ENCODE measurements around the gene TRIM66.

Gene TRIM66

DNA sequence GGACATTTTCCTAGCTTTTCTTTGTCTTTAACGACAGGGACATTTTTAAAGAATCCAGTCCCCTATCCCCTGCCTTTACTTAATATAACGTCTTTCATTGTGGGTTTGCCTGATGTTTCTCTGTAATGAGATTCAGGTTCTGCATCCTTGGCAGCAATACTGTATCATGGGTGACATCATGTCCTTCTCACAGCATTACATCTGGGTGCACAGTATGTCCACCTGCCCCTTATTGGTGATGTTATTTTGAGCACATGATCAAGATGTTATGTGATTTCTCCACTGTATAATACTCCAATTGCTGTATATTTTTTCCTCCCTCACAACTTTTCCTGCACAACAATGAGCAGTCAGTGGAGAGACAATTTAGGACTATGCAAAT lies 78.8 kb downstream of the TRIM66 start:
- DNase-seq, result no peak

DNA sequence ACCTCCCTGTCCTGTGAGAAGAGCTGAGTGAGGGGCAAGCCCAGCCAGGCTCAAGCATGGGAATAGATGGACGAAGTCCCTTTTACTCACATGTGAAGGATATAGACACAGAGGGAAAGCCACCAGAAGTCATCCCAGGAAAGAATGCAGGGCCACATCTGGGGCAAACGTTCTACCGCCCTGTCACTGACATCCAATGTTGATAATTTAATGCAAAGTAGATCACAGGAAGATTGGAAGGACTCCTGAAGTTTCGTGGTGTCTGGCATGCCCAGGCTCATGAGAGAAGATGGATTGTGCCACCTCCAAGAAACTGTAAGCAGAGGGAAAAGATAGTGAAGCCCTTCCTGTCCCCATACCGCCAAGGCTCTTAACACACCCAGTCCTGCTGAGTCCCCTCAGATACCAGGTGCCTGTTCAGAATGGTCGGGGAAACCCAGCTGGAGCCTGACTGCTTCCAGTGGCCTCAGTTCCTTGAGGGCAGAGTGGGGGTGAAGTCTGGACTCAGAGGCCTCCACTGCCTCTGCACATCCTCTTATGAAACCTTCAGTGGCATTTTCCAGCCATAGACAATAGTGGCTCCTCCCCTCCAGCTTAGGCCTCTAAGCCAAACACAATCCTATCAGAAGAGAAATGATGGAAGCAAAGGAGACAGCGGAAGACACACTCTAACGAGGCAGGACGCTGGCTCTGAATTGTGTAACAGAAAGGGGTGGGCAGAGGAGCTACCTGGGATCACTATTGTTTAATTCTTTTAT lies 80.9 kb downstream of the TRIM66 start:
- no peak for DNase-seq

DNA sequence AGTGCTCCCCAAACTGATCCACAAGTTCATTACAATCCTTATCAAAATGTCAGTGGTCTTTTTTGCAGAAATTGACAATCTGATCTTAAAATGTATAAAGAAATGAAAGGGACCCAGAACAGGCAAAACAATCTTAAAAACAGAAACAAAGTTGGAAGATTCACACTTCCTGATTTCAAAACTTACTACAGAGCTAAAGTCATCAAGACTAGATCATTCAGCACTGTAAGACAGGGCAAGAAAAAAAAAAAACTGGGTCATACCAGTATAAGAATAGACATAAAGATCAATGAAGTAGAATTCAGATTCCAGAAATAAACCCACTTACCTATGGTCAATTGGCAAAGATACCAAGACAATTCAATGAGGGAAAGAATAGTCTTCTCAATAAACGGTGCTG lies 84.0 kb downstream of the TRIM66 start:
- DNase-seq, result peak; percentile 53

DNA sequence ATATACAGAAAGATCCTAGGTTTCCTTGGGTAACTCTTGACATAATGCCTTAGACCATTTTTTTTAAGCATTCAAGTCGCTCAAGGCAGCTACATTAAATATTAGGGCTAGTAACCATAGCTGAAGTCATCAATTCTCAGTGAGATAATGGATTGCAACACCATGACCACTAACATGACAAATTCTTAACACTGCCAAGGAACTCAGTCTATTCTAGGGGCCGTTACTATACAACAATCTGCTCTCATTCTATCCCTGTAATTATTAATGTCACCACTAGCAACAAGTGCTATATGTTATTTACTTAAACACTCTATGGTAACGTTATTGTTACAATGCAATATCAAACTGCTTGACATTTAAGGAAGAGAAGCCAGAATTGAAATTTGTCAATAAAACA lies 85.3 kb downstream of the TRIM66 start:
- peak; percentile 70 for DNase-seq

DNA sequence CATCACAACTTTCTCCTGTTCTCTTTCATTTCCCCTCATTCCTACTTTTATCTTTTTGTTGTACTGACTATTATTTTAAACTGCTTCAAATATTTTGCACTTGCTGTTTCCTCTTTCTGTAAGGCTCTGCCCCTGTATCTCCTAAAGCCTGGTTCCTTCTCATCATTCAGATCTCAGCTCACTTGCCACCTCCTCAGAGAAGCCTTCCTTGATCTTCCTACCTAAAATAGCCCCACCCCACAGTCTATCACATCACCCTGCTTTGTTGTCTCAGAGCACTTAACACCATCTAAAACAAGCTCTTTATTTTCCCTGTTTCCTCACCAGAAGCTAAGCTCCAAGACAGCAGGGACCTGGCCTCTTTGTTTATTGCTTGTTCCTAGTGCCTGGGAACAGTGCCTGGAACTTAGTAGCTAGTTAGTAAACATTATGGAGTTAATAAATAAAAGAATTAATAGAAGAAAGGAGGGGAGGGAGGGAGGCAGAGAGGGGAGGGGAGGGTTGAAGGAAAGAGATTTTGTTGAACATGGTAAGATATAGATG lies 85.9 kb downstream of the TRIM66 start:
- no peak for DNase-seq

DNA sequence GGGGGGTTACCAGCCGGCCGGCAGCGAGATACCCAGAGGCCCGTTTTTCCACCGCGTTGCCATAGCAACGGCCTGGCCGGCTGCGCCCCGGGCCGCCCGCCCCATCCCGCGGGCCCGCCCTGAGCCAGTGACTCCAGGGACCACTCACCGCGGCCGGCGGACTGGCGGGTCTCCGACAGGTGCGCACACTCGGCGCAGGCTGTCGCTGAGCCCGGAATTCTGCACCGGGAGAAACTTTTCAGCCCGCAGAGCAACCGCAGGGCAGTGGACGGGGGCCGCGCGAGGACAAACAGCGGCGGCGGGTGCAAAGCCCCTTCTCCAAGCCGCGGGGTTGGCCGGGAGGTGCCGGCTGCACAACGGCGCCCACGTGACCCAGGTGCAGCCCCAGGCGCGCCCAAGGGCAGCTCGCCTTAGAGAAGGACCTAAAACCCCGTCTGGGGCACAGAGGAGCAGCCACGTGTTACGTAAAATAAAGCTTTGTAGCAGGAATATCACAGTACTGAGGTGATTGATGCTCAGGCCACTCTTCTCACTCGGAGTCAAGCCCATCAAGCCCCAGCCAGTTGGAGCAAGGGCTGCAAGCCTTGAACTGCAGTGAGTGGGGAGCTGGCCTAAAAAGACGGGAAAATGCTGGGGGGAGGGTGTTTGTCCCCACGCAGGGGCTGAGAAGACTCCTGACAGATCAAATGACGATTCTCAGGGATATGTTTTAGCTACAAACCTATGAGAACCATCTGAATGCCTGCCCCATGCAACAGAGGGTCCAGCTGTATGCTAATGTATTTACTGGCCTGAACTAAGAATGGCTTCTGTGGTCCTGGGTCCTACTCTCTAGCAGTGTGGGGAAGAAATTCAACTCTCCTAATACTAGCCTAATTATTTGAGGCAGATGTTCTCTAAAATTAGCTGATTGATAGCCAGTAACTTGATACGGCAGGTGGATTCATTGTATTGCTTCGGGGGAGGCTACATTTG lies 88.2 kb downstream of the TRIM66 start, which contains the start of gene STK33:
STK33 (minus strand) TSS at position 294 of the 975 bp plus-strand sequence. CDS start 119,323 bp downstream, outside the sequence.
- no peak for DNase-seq

DNA sequence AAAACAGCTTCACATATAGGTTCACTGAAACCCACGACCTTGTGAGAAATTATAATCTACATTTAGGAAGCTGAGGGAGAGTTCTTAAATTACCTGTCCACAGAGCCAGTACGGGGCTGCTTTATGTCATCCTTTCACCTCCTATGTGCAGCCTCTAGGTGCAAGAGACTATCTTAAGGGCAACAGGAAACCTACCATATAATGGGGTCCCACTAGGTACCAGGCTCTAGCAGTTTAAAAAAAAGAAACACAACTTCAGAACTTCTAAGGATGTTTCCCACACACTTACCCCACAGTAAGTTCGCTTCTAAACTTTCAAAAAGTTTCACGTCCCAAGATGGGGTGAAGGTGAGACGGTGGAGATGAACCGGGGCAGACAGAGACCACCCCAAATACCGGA lies 89.0 kb downstream of the TRIM66 start:
- no peak for DNase-seq

DNA sequence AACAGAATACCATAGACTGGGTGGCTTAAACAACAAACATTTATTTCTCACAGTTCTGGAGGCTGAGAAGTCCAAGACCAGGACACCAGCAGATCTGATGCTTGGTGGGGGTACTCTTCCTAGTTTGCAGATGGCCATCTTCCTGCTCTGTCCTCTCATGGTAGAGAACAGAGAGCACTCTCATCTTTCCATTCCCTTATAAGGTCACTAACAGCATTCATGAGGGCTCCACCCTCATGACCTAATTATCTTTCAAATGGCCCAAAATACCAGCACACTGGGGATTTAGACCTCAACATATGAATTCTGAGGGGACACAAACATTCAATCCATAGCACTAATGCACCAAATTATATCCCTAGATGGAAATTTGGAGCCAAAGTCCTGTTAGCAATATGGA lies 94.5 kb downstream of the TRIM66 start:
- no peak for DNase-seq

DNA sequence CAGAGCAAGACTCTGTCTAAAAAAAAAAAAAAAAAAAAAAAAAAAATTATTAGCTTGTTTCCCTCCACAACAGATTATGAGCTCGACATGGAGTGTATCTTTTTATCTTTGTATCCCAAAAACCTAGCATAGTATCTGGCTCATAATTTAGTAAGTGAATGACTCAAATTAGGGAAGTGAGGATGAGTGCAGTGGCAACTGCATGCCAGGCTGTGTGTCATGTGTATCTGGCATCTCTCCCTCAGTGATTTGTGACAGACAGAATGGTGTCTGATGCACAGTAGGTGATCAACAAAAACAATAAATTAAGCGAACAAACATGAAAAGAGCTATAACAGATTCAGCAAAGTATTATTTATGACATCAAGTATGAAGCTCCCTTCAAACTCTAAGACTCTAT lies 95.7 kb downstream of the TRIM66 start:
- peak; percentile 55 for DNase-seq

DNA sequence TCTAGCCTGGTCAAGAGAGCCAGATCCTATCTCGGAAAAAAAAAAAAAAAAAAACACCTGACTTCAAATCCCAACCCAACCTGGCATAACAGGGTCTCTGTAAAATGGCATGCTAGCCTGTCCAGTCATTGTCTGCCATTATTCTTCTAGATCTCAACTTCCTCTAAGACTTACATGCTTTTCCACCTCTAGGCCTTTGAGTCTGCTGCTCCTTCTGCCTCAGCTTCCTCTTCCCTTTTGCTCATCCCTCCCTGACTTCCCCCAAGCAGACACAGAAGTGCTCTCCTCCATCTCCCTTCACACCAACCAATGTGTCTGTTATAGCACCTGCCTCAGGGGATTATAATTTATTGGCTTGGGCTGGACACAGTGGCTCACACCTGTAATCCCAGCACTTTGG lies 96.3 kb downstream of the TRIM66 start:
- DNase-seq, result peak; percentile 31

DNA sequence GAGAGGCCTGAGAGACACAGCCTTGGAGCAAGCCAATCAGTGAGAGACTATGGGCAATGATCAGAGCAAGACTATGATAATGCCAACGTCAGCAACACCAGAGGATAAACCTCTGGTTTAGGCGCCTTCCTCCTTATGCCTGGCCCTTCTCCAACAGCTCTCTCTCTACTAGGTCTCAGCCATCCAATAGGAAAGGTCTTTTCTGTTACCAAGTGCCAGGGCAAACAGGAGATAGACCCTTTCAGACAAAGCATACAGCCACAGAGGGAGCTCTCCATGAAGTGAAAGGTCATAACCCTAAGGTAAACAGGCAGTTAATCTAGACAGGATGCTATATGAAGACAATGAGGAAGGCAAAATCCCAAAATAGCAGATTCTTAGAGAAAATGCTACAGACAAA lies 98.0 kb downstream of the TRIM66 start:
- DNase-seq, result no peak

DNA sequence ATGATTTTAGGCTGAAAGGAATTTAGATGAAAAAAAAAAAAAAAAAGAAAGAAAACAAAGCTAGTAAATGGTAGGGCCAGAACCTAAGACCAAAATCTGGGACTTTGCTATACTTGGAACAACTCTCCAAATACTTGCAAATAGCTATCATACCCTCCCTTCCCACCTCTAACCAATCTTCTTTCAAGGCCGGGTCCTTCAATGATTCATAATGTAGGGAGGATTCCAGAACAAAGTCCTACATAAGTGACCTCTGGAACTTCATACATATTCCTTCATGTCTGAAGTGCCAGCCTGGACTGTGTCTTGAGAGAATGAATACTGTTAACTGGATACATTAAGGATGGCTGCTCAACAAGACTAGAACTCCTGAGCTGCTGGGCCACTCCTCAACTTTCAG lies 98.4 kb downstream of the TRIM66 start:
- no peak for DNase-seq

DNA sequence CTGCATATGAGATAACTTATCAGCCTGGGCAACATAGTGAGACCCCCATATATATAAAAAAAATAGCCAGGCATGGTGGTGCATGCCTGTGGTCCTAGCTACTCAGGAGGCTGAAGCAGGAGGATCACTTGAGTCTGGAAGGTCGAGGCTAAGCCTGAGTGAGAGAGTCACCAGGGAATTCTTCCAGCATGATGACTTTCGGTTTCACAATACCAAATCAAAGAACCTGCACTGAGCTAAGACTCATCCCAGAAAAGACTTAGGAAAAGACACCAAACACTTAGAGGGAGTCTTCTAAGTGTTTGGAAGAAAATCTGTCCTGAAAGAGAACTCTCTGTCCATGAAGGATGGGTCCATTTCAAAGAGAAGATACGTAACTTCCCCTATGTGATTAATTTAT lies 101.2 kb downstream of the TRIM66 start:
- no peak for DNase-seq

DNA sequence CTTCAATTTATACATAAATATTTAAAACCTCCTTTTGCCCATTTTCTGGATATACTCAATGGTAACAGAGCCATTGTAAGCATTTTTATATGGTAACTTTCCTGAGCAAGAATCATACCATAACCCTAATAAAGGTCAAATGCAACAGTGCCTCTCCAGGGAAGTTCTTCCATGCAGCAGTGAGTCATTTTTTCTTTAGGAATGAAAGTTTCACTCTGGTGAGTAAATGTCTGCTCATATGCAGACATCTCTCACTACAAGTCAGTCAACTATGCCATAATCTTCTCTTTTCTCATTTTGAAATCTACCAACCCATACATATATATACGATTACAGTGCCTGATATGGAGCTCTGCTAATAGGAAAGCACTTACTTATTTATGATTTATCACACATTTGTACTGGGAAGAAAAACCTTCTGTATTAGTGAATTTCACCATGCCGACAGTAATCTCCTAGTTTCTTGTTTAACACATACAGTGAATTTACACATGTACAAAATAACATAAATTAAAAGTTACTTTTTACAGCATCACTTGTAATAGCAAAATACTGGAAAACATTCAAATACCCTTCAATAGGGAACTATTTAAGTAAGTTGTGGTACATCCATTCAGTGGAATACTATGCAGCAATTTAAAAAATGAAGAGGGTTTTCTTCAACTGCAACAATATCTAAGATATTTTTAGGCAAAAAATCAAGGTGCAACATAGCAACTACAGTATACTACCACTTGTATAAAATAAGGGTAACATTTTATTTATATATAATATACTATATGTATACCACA lies 104.5 kb downstream of the TRIM66 start:
- DNase-seq, result no peak

DNA sequence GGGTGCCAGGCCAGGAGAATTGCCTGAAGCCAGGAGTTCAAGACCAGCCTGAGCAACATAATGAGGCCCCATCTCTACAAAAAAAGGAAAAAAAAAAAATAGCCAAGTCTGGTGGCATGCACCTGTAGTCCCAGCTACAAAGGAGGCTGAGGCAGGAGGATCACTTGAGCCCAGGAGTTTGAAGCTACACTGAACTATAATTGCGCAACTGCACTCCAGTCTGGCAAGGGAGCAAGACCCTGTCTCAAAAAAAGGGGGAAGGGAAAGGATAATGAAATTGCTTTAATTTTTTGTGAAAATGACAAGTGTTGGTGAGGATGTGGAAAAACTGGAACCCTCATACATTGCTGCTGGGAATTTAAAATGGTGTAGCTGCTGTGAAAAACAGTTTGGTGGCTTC lies 107.7 kb downstream of the TRIM66 start:
- no peak for DNase-seq

DNA sequence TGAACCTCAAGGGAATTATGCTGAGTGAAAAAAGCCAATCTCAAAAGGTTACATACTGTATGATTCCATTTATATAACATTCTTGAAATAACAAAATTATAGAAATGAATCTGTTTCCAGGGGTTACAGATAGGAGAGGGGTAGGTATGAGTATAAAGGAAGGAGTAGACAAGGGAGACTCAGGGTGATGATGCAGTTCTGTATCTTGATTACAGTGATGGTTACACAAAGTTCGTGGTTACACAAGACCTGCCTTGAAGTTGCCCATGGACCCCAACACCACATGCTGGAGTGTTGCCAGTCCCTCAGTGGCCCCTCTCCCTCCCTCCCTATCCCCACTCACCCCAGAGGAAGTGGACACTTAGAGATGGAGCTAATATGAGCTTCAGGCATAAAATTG lies 108.7 kb downstream of the TRIM66 start:
- no peak for DNase-seq

DNA sequence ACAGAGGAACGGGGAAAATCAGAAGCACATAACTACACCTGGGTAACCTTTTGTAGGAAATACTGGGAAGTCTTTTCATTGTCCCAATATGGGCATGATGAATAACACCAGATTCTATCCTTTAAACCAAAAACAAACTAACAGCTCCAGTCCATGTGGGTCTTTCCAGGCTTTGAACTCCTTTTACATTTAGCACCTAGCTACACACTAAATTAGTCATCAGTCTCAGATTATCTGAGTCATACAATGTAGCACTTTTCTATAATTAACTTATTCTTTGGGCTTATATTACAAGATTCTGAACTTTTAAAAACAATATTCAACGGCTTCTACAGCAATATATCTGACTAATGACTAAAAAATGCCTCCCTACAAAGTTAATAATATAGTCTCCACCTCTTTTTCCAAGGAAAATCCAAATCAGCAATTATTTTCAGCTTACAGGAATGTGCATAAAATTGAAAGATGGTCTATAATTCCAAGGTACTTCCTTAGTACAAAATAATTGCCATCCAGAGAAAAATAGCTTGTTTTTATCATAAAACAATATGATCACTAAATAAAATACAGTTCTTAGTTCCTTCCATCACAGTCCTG lies 114.8 kb downstream of the TRIM66 start:
- DNase-seq, result no peak

DNA sequence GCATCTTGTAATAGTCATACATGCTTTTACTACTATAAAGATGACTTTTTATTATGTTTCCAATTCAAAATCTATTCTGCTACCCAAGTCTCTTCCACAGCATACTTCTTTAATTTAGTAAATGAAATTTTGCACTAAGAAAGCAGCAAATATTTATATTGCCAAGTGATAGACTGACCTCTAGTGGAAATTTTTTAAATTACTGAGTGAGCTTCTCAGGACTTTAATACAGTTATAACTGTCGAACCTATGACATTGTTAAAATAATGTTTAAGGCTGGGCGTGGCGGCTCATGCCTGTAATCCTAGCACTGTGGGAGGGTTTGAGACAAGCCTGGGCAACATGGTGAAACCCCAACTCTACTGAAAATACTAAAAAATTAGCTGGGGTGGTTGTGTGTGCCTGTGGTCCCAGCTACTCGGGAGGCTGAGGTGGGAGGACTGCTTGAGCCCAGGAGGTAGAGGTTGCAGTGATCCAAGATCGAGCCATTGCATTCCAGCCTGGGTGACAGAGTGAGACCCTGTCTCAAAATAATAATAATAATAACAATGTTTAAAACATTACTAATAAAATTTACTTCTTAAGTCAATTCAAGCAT lies 115.8 kb downstream of the TRIM66 start:
- peak; percentile 36 for DNase-seq

DNA sequence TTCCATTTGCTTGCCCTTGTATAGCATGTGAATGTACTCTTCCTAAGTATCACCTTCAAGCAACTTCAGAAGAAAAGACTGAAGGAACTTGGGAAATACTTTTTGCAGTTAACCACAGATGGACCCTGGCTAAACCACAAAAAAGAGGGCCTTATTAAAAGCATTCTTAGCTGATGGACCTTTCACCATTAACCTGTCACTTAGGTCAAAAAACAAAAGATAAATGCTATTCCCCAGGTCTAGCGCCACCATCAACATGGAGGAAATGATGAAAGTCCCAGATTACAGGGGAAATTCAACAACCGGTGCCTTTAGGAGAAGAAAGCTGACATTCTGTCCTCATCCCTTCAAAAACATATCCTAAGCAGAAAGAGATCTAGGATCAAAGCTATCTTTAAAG lies 117.9 kb downstream of the TRIM66 start:
- DNase-seq, result no peak
